GM18951 (cell line): ENCODE results near the gene GUCY1A2.

Source experiments
- POLR2A ChIP-seq: IDR thresholded peaks from 4 replicates; pipeline ENCODE4 v1.6.1; 2011; ENCODE audit warnings: mild to moderate bottlenecking; ENCODE audit not compliant: insufficient read length, insufficient read depth; ENCODE audit errors: extremely low read depth
- in situ Hi-C: fragments of 300-500 bp; cut with MboI; formaldehyde crosslinking; loops from one replicate; pipeline ENCODE4 v1.12.0; 2022; ENCODE audit warnings: low sequenced_read_pairs, mixed read lengths, inconsistent platforms; ENCODE audit not compliant: unreplicated experiment

Gene GUCY1A2

DNA sequence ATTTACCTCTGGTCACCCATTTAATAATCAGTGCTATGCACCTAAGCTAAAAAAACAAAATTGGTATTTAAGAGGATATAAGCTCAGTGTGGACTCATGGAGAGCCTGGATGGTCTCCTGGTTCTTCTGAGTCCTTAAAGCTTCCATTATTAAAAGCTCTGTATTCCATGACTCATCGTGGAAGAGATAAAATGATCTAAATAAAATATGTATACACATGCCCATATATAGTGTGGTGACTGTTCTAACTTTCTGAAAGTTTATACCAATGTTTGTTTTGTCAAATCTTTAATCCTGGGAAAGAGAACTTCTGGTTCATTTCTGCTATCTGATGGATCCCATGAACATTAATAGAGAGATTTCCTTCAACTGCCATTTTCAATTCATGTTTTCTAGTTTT is 375.9 kb downstream of the GUCY1A2 start:
- in situ Hi-C loops = no loop called here
- TF ChIP-seq POLR2A = no peak

DNA sequence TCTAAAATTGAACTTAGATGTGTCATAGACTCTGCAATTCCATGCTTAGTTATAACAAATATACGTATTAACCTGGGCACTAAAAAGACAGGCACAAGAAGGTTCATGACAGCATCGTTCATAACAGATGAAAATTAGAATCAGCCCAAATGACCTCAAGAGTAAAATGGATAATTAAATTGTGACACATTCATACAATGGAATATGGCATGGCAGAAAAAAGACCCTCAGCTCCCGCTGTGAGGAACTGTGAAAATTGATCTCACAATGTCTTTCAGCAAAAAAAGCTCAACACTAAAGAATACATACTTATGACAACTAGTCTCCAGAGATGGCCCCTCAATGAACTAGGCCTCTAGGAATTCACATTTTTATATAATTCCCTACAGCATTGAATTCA is 386.0 kb downstream of the GUCY1A2 start:
- TF ChIP-seq POLR2A = no peak
- in situ Hi-C loops = no loop called here

- in situ Hi-C loops = no loop called here
Observed at GRCh38 chr11:106627694-106628093, 390.6 kb downstream of the GUCY1A2 start.

GRCh38 chr11:106625566-106625965 is 392.7 kb downstream of the GUCY1A2 start:
- in situ Hi-C loops = no loop called here
- no peak for TF ChIP-seq POLR2A

More at GRCh38 chr11:106627694-106628093, 390.6 kb downstream of the GUCY1A2 start:
- TF ChIP-seq POLR2A = no peak

DNA sequence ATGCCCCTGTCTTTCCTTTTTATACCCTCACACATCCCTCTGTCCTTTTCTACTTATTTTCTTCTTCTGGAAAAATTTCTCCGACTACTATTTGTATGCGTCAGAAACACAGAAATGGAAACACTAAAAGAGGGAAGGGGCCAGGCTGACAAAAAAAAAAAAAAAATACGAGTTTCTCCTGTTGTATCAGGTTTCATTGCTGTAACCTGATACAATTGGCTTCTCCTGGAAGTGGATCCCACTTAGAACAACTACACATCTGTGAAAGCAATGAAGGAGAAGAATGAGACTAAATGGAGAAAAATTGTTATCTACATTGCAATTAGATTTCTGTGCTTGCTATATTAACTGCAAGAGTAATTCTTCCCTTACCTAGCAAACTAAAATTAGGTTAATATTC is 393.9 kb downstream of the GUCY1A2 start:
- no peak for TF ChIP-seq POLR2A
- in situ Hi-C loops = no loop called here
